Measurements from ENCODE around the gene PLN.
A peak's percentile ranks its signal among the peaks of the same experiment; 100 is the strongest.

Gene PLN

GRCh38 chr6:118548136-118548535 is at the start of gene PLN:
Gene PLN, plus strand, starts transcription at chr6:118548296. Its CDS starts 10,626 bp downstream, at chr6:118558922.
- TF ChIP-seq CTCF (conservative IDR thresholded peaks at IDR 0.05; ENCODE audit: low read length) = no peak
- no peak within 1 kb of the TSS for H3K4me3 ChIP-seq (ENCODE audit: low read length)
- no peak for DNase-seq (ENCODE audit: low read depth)

GRCh38 chr6:118500130-118501015 is 47.7 kb upstream of the PLN start:
- no peak overlapping the region for H3K4me3 ChIP-seq (ENCODE audit: low read length)
- TF ChIP-seq CTCF (conservative IDR thresholded peaks at IDR 0.05; ENCODE audit: low read length) = no peak
- peak; percentile 28 for DNase-seq (ENCODE audit: low read depth)

GRCh38 chr6:118501099-118501498 is 47.0 kb upstream of the PLN start:
- DNase-seq (ENCODE audit: low read depth) = no peak
- H3K4me3 ChIP-seq (ENCODE audit: low read length) = no peak overlapping the region
- no peak for TF ChIP-seq CTCF (conservative IDR thresholded peaks at IDR 0.05; ENCODE audit: low read length)

- no peak for DNase-seq (ENCODE audit: low read depth)
- no peak overlapping the region for H3K4me3 ChIP-seq (ENCODE audit: low read length)
- no peak for TF ChIP-seq CTCF (conservative IDR thresholded peaks at IDR 0.05; ENCODE audit: low read length)
These were observed 46.3 kb upstream of the PLN start for GRCh38 chr6:118501765-118502164.

- DNase-seq (ENCODE audit: low read depth) = no peak
These were observed 45.9 kb upstream of the PLN start for GRCh38 chr6:118502169-118502568.

GRCh38 chr6:118504611-118505010 is 43.5 kb upstream of the PLN start:
- DNase-seq (ENCODE audit: low read depth) = no peak
- no peak for TF ChIP-seq CTCF (conservative IDR thresholded peaks at IDR 0.05; ENCODE audit: low read length)

More at GRCh38 chr6:118502169-118502568, 45.9 kb upstream of the PLN start:
- TF ChIP-seq CTCF (conservative IDR thresholded peaks at IDR 0.05; ENCODE audit: low read length) = no peak
- H3K4me3 ChIP-seq (ENCODE audit: low read length) = no peak overlapping the region

GRCh38 chr6:118505656-118506055 is 42.4 kb upstream of the PLN start:
- DNase-seq (ENCODE audit: low read depth) = no peak
- no peak overlapping the region for H3K4me3 ChIP-seq (ENCODE audit: low read length)
- no peak for TF ChIP-seq CTCF (conservative IDR thresholded peaks at IDR 0.05; ENCODE audit: low read length)

More at GRCh38 chr6:118504611-118505010, 43.5 kb upstream of the PLN start:
- no peak overlapping the region for H3K4me3 ChIP-seq (ENCODE audit: low read length)

Data from AG10803 (cell line).